ENCODE measurements around the gene SLC25A1.
"Not testable (repeated sequence)": the region's sequence is repeated elsewhere in the genome, so short reads cannot be mapped to it uniquely, and the experiment has no call there.

The SLC25A1 gene

GRCh38 chr22:19156109-19156508, 22.4 kb downstream of the SLC25A1 start:
- DNase-seq, result not testable (repeated sequence)

GRCh38 chr22:19152942-19153883, 25.3 kb downstream of the SLC25A1 start:
- no peak for DNase-seq

- no peak for DNase-seq
Measured at GRCh38 chr22:19151329-19152191, 27.0 kb downstream of the SLC25A1 start.

- DNase-seq, result no peak
Measured at GRCh38 chr22:19150482-19151328, 27.8 kb downstream of the SLC25A1 start.

- DNase-seq, result no peak
Measured at GRCh38 chr22:19149991-19150390, 28.5 kb downstream of the SLC25A1 start, which contains the start of gene GSC2. Gene GSC2 (minus strand): TSS chr22:19150292. CDS start chr22:19150283, 9 bp downstream.

GRCh38 chr22:19149047-19149883, 29.3 kb downstream of the SLC25A1 start:
- no peak for DNase-seq

- DNase-seq, result no peak
Measured at GRCh38 chr22:19148417-19149046, 30.0 kb downstream of the SLC25A1 start.

- no peak for DNase-seq
Measured at GRCh38 chr22:19147195-19147780, 31.2 kb downstream of the SLC25A1 start.

GRCh38 chr22:19146215-19146968, 32.1 kb downstream of the SLC25A1 start:
- no peak for DNase-seq

GRCh38 chr22:19143967-19144400, 34.6 kb downstream of the SLC25A1 start:
- no peak for DNase-seq

GRCh38 chr22:19143212-19143611, 35.3 kb downstream of the SLC25A1 start:
- no peak for DNase-seq

GRCh38 chr22:19142394-19142793, 36.1 kb downstream of the SLC25A1 start:
- DNase-seq, result no peak

GRCh38 chr22:19139974-19140373, 38.6 kb downstream of the SLC25A1 start:
- DNase-seq, result no peak

GRCh38 chr22:19139001-19139356, 39.6 kb downstream of the SLC25A1 start:
- no peak for DNase-seq

- no peak for DNase-seq
Measured at GRCh38 chr22:19138217-19139000, 40.1 kb downstream of the SLC25A1 start.

- DNase-seq, result no peak
Measured at GRCh38 chr22:19137384-19138216, 40.9 kb downstream of the SLC25A1 start.

GRCh38 chr22:19136915-19137314, 41.6 kb downstream of the SLC25A1 start:
- no peak for DNase-seq

GRCh38 chr22:19134874-19135273, 43.7 kb downstream of the SLC25A1 start:
- no peak for DNase-seq
